Skeletal muscle tissue (tissue), 4 donors: ENCODE measurements around the gene PHKB. TPM values are rescaled to one million over a fixed set of nuclear protein-coding genes. Genes with fewer than 3 reads are reported as not detected.

ENCODE experiments used
- H3K27ac ChIP-seq: one replicate; pipeline ENCODE4 v1.7.0; 2013; ENCODE audit warnings: mild to moderate bottlenecking, low read depth, low read length, inconsistent platforms
- H3K27me3 ChIP-seq, 3 donors: one replicate each; pipeline ENCODE4 v1.7.0; 2013; ENCODE audit warnings: low read length in 3 of 3; ENCODE audit not compliant: control insufficient read depth in 3 of 3, insufficient read depth in 3 of 3
- H3K36me3 ChIP-seq, 3 donors: one replicate each; pipeline ENCODE4 v1.7.0; 2013; ENCODE audit warnings: low read length in 3 of 3; ENCODE audit not compliant: control insufficient read depth in 3 of 3, insufficient read depth in 3 of 3
- H3K4me1 ChIP-seq, 3 donors: one replicate each; pipeline ENCODE4 v1.7.0; 2013; ENCODE audit warnings: low read length in 3 of 3, mild to moderate bottlenecking in 3 of 3; ENCODE audit not compliant: control insufficient read depth in 3 of 3, insufficient read depth in 3 of 3
- H3K4me3 ChIP-seq, 3 donors: one replicate each; pipeline ENCODE4 v1.7.0; 2013; ENCODE audit warnings: low read length in 3 of 3
- H3K9ac ChIP-seq, 3 donors: one replicate each; pipeline ENCODE4 v1.7.0; 2013; ENCODE audit warnings: low read length in 3 of 3, mild to moderate bottlenecking in 3 of 3, moderate library complexity in 2 of 3, low read depth in 1 of 3
- H3K9me3 ChIP-seq, 3 donors: one replicate each; pipeline ENCODE4 v1.7.0; 2013; ENCODE audit warnings: low read length in 3 of 3; ENCODE audit not compliant: control insufficient read depth in 3 of 3
- total RNA-seq: library from RNA; depleted of rRNA; stranded (reverse); fragments of >200 nt; gene quantifications from one replicate; pipeline ENCODE4 v1.2.3, GENCODE V29; 2014
- donor health status: Osteomylitis.

Gene PHKB
- total RNA-seq, 1 donor from 2014 or later, result 68.9 TPM

- no peak overlapping the region for H3K4me3 ChIP-seq
- no peak overlapping the region for H3K9ac ChIP-seq
- H3K36me3 ChIP-seq, result peaks cover 0 to 7% (median 5%) of the 10 kb centered on the region in 3 donors
- H3K27ac ChIP-seq, result no peak overlapping the region
- no peaks in the 10 kb centered on the region for H3K4me1 ChIP-seq
- H3K9me3 ChIP-seq, result no peaks in the 10 kb centered on the region
- H3K27me3 ChIP-seq, result no peaks in the 10 kb centered on the region
These were observed 165.1 kb downstream of the PHKB start for GRCh38 chr16:47626246-47626645.

GRCh38 chr16:47627085-47627639, 166.0 kb downstream of the PHKB start:
- Histone ChIP-seq H3K4me3 (no peak overlapping the region), H3K27me3 (no peaks in the 10 kb centered on the region), H3K27ac (no peak overlapping the region), H3K36me3 (peaks cover 0 to 7% (median 5%) of the 10 kb centered on the region in 3 donors), H3K9me3 (no peaks in the 10 kb centered on the region), H3K9ac (no peak overlapping the region), H3K4me1 (no peaks in the 10 kb centered on the region)

- Histone ChIP-seq H3K4me3 (no peak overlapping the region), H3K27ac (no peak overlapping the region), H3K4me1 (no peaks in the 10 kb centered on the region), H3K27me3 (no peaks in the 10 kb centered on the region), H3K36me3 (peaks cover 0 to 7% (median 5%) of the 10 kb centered on the region in 3 donors), H3K9ac (no peak overlapping the region), H3K9me3 (no peaks in the 10 kb centered on the region)
These were observed 166.6 kb downstream of the PHKB start for GRCh38 chr16:47627721-47628120.

- H3K27me3 ChIP-seq, result no peaks in the 10 kb centered on the region
- H3K4me3 ChIP-seq, result no peak overlapping the region
- no peaks in the 10 kb centered on the region for H3K4me1 ChIP-seq
- peaks cover 2 to 7% (median 7%) of the 10 kb centered on the region in 3 donors for H3K36me3 ChIP-seq
- H3K9me3 ChIP-seq, result no peaks in the 10 kb centered on the region
- H3K27ac ChIP-seq, result no peak overlapping the region
- H3K9ac ChIP-seq, result no peak overlapping the region
These were observed 170.0 kb downstream of the PHKB start for GRCh38 chr16:47631131-47631530.

GRCh38 chr16:47634126-47634525, 173.0 kb downstream of the PHKB start:
- no peak overlapping the region for H3K9ac ChIP-seq

GRCh38 chr16:47634727-47635126, 173.6 kb downstream of the PHKB start:
- Histone ChIP-seq H3K4me1 (no peaks in the 10 kb centered on the region), H3K9me3 (no peaks in the 10 kb centered on the region), H3K4me3 (no peak overlapping the region)

More at GRCh38 chr16:47634126-47634525, 173.0 kb downstream of the PHKB start:
- peaks cover 2 to 10% (median 7%) of the 10 kb centered on the region in 3 donors for H3K36me3 ChIP-seq
- no peak overlapping the region for H3K27ac ChIP-seq
- no peaks in the 10 kb centered on the region for H3K9me3 ChIP-seq
- no peaks in the 10 kb centered on the region for H3K27me3 ChIP-seq
- no peaks in the 10 kb centered on the region for H3K4me1 ChIP-seq
- H3K4me3 ChIP-seq, result no peak overlapping the region

GRCh38 chr16:47636501-47637099, 175.5 kb downstream of the PHKB start:
- no peak overlapping the region for H3K27ac ChIP-seq
- no peak overlapping the region for H3K4me3 ChIP-seq
- no peak overlapping the region for H3K9ac ChIP-seq
- peaks cover 0 to 13% (median 2%) of the 10 kb centered on the region in 3 donors for H3K36me3 ChIP-seq
- no peaks in the 10 kb centered on the region for H3K27me3 ChIP-seq
- H3K9me3 ChIP-seq, result no peaks in the 10 kb centered on the region
- no peaks in the 10 kb centered on the region for H3K4me1 ChIP-seq

More at GRCh38 chr16:47634727-47635126, 173.6 kb downstream of the PHKB start:
- Histone ChIP-seq H3K36me3 (peaks cover 2 to 10% (median 7%) of the 10 kb centered on the region in 3 donors), H3K9ac (no peak overlapping the region), H3K27ac (no peak overlapping the region), H3K27me3 (no peaks in the 10 kb centered on the region)

- Histone ChIP-seq H3K27me3 (no peaks in the 10 kb centered on the region), H3K4me1 (no peaks in the 10 kb centered on the region), H3K9ac (no peak overlapping the region), H3K27ac (no peak overlapping the region), H3K9me3 (no peaks in the 10 kb centered on the region), H3K4me3 (no peak overlapping the region), H3K36me3 (peaks cover 2 to 20% (median 5%) of the 10 kb centered on the region in 3 donors)
These were observed 177.0 kb downstream of the PHKB start for GRCh38 chr16:47638175-47638574.

GRCh38 chr16:47640661-47641060, 179.5 kb downstream of the PHKB start:
- Histone ChIP-seq H3K36me3 (peaks cover 0 to 14% (median 5%) of the 10 kb centered on the region in 3 donors), H3K9me3 (no peaks in the 10 kb centered on the region), H3K4me1 (peaks cover 0 to 7% (median 3%) of the 10 kb centered on the region in 3 donors), H3K27me3 (no peaks in the 10 kb centered on the region), H3K9ac (no peak overlapping the region), H3K4me3 (no peak overlapping the region), H3K27ac (no peak overlapping the region)

GRCh38 chr16:47643323-47644000, 182.3 kb downstream of the PHKB start:
- Histone ChIP-seq H3K4me1 (peaks cover 0 to 7% (median 3%) of the 10 kb centered on the region in 3 donors), H3K4me3 (no peak overlapping the region), H3K27me3 (no peaks in the 10 kb centered on the region), H3K36me3 (peaks cover 0 to 14% (median 13%) of the 10 kb centered on the region in 3 donors), H3K9ac (no peak overlapping the region), H3K9me3 (no peaks in the 10 kb centered on the region), H3K27ac (no peak overlapping the region)
